GM10266 (cell line): Measurements from ENCODE around the gene XYLB.
"Not testable (repeated sequence)": the region's sequence is repeated elsewhere in the genome, so short reads cannot be mapped to it uniquely, and the experiment has no call there.

ENCODE experiments used
- DNase-seq: peaks from one replicate; pipeline ENCODE4 v3.0.0; 2012; ENCODE audit errors: extremely low spot score
- TF ChIP-seq, protein P1 (sequence below): IDR thresholded peaks from 2 replicates; pipeline ENCODE4 v1.5.1; 2012; ENCODE audit warnings: mild to moderate bottlenecking, low read depth; ENCODE audit not compliant: control insufficient read depth, insufficient read depth; ENCODE audit errors: missing control alignments

Gene XYLB

DNA sequence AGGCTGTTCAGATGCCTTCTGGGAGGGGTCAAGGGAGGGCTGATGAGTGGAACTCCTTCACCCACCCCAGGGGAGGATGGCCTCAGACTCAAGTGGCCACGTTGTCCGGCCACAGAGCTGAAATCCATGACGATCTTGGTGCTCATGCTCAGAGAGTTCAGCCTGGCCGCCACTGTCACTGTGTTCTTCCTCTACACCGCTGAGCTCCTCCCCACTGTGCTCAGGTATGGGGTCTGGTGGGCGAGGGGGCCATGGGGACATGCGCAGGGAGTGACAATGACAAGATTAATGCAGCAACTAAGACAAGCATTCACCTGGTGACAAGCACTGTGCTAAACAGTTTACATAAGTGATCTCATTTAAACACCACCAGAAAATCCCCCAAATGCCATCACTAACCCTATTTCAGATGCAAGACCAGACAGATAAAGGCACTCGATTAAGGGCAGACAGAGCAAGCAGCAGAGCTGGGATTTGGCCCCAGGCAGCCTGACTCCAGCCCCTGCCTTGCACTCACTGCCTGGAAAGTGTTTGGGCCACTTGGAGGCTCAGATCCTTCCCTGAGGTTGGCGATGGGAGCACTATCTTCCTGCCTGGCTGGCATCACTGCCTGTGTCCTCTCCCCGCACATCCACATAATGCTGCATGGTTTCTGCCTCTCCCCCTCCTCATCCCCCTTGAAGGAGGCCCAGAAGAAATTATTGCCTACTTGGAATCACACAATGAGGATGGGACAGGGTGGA lies 30.9 kb upstream of the XYLB start:
- TF ChIP-seq, protein P1, sequence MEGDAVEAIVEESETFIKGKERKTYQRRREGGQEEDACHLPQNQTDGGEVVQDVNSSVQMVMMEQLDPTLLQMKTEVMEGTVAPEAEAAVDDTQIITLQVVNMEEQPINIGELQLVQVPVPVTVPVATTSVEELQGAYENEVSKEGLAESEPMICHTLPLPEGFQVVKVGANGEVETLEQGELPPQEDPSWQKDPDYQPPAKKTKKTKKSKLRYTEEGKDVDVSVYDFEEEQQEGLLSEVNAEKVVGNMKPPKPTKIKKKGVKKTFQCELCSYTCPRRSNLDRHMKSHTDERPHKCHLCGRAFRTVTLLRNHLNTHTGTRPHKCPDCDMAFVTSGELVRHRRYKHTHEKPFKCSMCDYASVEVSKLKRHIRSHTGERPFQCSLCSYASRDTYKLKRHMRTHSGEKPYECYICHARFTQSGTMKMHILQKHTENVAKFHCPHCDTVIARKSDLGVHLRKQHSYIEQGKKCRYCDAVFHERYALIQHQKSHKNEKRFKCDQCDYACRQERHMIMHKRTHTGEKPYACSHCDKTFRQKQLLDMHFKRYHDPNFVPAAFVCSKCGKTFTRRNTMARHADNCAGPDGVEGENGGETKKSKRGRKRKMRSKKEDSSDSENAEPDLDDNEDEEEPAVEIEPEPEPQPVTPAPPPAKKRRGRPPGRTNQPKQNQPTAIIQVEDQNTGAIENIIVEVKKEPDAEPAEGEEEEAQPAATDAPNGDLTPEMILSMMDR, result no peak
- DNase-seq, result no peak

DNA sequence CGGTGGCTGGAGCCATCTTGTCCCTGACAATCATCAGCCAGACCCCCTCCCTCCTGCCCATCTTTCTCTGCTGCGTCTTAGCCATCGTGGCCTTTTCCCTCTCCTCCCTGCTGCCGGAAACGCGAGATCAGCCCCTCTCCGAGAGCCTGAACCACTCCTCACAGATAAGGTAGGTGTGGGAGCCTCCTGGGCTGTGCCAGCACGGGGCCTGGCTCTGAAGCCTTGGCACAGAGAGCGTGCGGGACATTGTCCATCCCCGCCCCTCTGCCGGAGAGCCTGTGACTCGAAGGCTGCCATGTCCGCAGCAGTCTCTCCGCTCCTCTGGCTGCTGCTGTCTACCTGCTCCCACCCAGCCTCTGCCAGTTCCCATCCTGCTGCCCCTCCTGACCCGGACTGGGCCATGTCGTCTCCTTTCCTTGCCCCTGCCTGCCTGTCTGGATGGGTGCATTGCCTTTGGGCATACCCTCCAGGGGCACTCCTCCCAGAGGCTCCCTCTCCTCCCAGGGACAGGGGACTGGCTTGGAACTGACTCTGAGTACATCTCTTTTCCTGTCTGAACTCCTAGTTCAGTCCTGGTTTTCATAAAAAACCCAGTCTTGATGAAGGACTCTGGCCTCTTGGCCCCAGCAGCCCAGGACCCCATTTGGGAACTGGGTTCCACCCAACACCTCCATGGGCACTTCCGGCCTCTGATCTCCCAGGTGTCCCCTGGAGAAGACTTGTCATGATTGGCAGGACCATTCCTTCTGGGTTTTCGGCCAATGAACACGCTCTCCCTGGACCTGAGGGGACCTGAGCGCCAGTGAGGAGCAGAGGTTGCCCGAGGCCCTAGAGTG lies 30.0 kb upstream of the XYLB start:
- DNase-seq, result no peak

DNA sequence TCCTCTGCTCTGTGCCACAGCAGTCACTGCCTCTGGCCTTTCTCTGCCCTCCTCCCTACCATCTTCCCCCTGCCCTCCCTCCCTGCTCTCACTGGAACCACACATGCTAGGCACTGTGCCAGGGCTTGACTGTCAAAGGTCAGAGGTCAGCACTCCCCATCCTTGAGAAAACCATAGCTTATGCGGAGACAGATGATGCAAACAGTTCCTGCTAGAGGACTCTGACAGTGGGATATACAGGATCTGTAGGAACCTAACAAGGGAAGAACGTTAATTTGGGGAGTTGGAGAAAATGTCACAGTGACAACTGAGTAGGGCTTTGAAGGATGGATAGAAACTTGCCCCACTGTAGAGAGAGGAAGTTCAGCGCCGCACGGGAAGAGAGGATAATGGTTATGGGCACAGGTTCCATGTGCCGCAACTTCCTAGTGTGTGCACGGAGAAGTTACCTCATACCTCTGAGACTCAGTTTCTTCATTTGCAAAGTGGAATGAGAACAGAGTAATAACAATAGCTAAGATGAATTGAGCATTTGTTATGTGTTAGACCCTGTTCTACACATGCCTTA lies 29.3 kb upstream of the XYLB start:
- TF ChIP-seq, protein P1, result no peak
- DNase-seq, result no peak

More for the DNA sequence above, 30.0 kb upstream of the XYLB start:
- TF ChIP-seq, protein P1, result no peak

DNA sequence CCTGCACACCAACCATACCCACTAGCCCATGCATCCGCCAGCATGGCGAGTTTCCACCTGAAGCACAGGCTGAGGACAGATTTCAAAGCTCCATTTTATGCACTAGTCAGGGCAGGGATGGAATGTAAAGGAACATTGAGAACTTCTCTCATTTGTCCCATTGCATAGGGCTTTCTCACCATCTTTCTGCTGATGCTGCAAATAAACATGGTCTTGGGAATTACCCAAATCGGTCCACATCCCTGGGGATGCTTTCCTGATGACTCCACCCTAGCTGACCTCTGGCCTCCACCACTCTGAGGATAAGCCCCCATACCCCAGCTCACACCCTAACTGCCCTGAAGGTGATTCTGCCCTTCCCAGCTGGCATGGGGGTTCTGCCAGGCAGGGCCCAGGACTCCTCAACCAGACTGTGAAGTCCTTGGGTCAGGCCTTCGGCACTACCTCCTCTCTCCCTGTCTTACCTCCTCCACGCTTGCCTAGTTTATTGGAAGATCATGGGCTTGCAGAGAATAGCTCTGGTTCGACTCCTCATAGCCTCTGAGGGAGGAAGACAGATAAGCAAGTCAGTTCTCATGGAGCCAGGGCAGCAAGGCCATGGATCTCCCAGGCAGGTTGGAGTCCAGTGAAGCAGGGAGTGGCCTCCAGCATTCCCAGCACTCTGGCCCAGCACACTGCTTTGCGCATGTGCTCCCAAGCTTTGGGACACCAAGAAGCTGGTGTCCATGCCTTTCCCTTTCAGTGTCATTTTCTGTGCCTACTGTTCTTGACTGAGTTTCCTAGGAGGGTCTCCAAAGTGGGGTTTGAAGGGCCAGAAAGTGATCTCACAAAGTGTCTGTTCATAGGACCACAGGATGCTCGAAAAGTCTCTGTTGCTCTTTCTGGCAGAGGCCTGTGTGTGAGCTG lies 27.6 kb upstream of the XYLB start:
- no peak for DNase-seq
- TF ChIP-seq, protein P1, result no peak

DNA sequence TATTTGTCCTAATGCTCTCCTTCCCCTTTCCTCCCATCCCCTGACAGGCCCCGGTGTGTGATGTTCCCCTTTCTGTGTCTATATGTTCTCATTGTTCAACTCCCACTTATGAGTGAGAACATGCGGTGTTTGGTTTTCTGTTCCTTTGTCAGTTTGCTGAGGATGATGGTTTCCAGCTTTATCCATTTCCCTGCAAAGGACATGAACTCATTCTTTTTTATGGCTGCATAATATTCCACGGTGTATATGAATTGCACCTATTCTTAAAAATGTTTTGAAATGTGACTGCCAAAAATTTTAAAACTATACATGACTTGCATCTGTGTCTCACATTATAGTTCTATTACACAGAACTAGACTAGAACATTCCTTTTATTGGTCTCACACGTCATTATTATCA lies 25.9 kb upstream of the XYLB start:
- DNase-seq, result not testable (repeated sequence)

DNA sequence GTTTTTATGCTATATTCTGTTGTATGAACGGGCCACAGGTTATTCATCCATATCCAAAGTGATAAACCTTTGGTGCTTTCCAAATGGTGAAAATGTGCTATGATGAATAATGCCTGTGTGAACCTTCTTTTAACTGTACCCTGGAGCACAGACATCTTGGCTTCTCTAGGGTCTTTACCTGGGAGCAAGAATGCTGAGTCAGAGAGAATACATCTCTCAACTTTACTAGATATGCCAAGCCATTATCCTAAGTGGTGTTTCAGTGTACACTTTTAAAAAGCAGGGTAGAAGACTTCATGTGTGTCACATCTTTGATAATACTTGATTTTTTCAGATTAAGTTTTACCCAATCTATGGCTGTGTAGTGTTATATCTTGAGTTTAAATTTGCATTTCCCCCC lies 23.5 kb upstream of the XYLB start:
- no peak for DNase-seq
- TF ChIP-seq, protein P1, result no peak

DNA sequence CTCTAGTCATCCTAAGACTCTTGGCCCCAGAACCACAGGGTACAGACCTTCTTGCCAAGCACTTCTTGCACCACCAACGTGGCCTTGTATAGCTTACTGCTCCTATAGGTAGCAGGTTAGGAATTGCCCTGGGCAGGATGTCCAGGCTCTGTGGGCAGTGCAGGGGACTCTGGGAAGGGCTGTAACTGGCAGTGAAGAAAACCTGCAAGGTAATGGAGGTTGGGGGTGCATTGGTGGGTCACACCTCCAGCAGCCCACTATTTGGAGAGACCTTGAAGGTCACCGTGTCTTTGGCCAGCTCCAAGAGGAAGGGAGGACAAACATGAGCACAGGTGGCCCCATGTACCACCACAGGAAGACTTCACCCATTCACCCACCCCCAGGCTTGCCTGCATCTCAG lies 21.3 kb upstream of the XYLB start:
- DNase-seq, result no peak
- TF ChIP-seq, protein P1, result no peak
